OCI-LY1 (cell line): ENCODE results near the gene DOCK2.

Experiments
- H2AFZ ChIP-seq: fragments of 200-600 bp; sonication (generic), shearing (Covaris generic); 2 replicates; pipeline ENCODE4 v1.6.0; 2014; ENCODE audit warnings: antibody characterized with exemption, mild to moderate bottlenecking, low read length
- H3F3A ChIP-seq: fragments of 200-600 bp; sonication (generic), shearing (Covaris generic); 2 replicates; pipeline ENCODE4 v1.6.0; 2014; ENCODE audit warnings: mild to moderate bottlenecking, antibody characterized with exemption, low read length, moderate library complexity; ENCODE audit not compliant: insufficient read depth
- H3K27ac ChIP-seq: fragments of 200-600 bp; sonication (generic); 2 replicates; pipeline ENCODE4 v1.5.1; 2014; ENCODE audit warnings: low read length, mixed run types, mild to moderate bottlenecking, low read depth; ENCODE audit not compliant: poor library complexity, severe bottlenecking
- H3K27me3 ChIP-seq: fragments of 200-600 bp; sonication (generic); 2 replicates; pipeline ENCODE4 v1.6.0; 2014; ENCODE audit warnings: antibody characterized with exemption, mild to moderate bottlenecking, low read length, moderate library complexity; ENCODE audit not compliant: insufficient read depth
- H3K36me3 ChIP-seq: fragments of 200-600 bp; sonication (generic); 2 replicates; pipeline ENCODE4 v1.6.1; 2014; ENCODE audit warnings: mild to moderate bottlenecking, antibody characterized with exemption, low read length, moderate library complexity, mixed read lengths; ENCODE audit not compliant: insufficient read depth
- H3K4me1 ChIP-seq: fragments of 200-600 bp; sonication (generic); 2 replicates; pipeline ENCODE4 v1.5.1; 2014; ENCODE audit warnings: mild to moderate bottlenecking, low read length, moderate library complexity; ENCODE audit not compliant: insufficient read depth, severe bottlenecking
- H3K4me2 ChIP-seq: fragments of 200-600 bp; sonication (generic), shearing (Covaris generic); 2 replicates; pipeline ENCODE4 v1.6.1; 2014; ENCODE audit warnings: low read length
- H3K4me3 ChIP-seq: fragments of 200-600 bp; sonication (generic); 2 replicates; pipeline ENCODE4 v1.5.1; 2014; ENCODE audit warnings: low read length, low read depth, mild to moderate bottlenecking, mixed read lengths; ENCODE audit not compliant: poor library complexity, severe bottlenecking
- H3K79me2 ChIP-seq: fragments of 200-600 bp; shearing (Covaris generic); 2 replicates; pipeline ENCODE4 v1.6.1; 2016; ENCODE audit warnings: mixed run types, low read length, mixed read lengths; ENCODE audit not compliant: insufficient read depth
- H3K9ac ChIP-seq: fragments of 200-600 bp; sonication (generic), shearing (Covaris generic); 2 replicates; pipeline ENCODE4 v1.6.1; 2014; ENCODE audit warnings: mild to moderate bottlenecking, low read length, mixed read lengths
- H3K9me2 ChIP-seq: fragments of 200-600 bp; sonication (generic), shearing (Covaris generic); 2 replicates; pipeline ENCODE4 v1.6.1; 2014; ENCODE audit warnings: low read depth, mild to moderate bottlenecking, low read length, mixed read lengths
- H3K9me3 ChIP-seq: fragments of 200-600 bp; shearing (Covaris generic); 2 replicates; pipeline ENCODE4 v1.6.1; 2014; ENCODE audit warnings: low read length, mixed read lengths
- H4K20me1 ChIP-seq: fragments of 200-600 bp; sonication (generic), shearing (Covaris generic); 2 replicates; pipeline ENCODE4 v1.6.0; 2016; ENCODE audit warnings: mild to moderate bottlenecking, low read length; ENCODE audit not compliant: insufficient read depth
- EZH2 ChIP-seq: fragments of 200-600 bp; sonication (generic), shearing (Covaris generic); IDR thresholded peaks from 2 replicates; pipeline ENCODE4 v1.8.0; 2017; ENCODE audit warnings: borderline replicate concordance, mixed run types, mild to moderate bottlenecking, antibody characterized with exemption, low read length, moderate library complexity, mixed read lengths
- TF ChIP-seq, protein P1 (sequence below): fragments of 200-600 bp; sonication (generic), shearing (Covaris generic); IDR thresholded peaks from 2 replicates; pipeline ENCODE4 v1.5.1; 2017; ENCODE audit warnings: mild to moderate bottlenecking, antibody characterized with exemption, low read length, moderate library complexity, mixed read lengths

DOCK2 gene

DNA sequence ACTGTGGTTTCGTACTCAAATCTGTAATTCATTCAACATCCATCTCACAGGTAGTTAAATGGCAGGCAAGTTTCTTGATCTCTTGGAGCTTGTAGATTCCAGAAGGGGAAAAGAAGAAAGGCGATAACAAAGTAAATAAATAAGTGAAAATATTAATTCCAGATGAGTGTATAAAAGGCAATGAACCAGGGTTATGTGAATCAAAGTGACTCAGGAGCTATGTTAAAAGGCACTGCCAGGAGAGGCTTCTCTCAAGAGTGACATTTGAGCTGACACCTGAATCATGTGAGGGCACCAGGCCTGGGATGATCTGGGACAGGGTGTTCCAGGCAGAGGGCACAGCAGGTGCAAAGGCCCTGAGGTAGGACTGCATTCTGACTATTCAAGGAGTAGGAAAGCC is 45.0 kb downstream of the DOCK2 start:
- no peaks in the 10 kb centered on the region for H3K9me3 ChIP-seq
- no peaks in the 10 kb centered on the region for H3K4me1 ChIP-seq
- H3F3A ChIP-seq: no peaks in the 10 kb centered on the region
- no peak overlapping the region for H2AFZ ChIP-seq
- no peak overlapping the region for H3K4me2 ChIP-seq
- H4K20me1 ChIP-seq: no peaks in the 10 kb centered on the region
- no peaks in the 10 kb centered on the region for H3K9me2 ChIP-seq
- H3K79me2 ChIP-seq: no peaks in the 10 kb centered on the region
- no peaks in the 10 kb centered on the region for H3K27me3 ChIP-seq
- TF ChIP-seq, protein P1, sequence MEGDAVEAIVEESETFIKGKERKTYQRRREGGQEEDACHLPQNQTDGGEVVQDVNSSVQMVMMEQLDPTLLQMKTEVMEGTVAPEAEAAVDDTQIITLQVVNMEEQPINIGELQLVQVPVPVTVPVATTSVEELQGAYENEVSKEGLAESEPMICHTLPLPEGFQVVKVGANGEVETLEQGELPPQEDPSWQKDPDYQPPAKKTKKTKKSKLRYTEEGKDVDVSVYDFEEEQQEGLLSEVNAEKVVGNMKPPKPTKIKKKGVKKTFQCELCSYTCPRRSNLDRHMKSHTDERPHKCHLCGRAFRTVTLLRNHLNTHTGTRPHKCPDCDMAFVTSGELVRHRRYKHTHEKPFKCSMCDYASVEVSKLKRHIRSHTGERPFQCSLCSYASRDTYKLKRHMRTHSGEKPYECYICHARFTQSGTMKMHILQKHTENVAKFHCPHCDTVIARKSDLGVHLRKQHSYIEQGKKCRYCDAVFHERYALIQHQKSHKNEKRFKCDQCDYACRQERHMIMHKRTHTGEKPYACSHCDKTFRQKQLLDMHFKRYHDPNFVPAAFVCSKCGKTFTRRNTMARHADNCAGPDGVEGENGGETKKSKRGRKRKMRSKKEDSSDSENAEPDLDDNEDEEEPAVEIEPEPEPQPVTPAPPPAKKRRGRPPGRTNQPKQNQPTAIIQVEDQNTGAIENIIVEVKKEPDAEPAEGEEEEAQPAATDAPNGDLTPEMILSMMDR: no peak
- TF ChIP-seq EZH2: no peak
- H3K4me3 ChIP-seq: no peak overlapping the region
- no peak overlapping the region for H3K9ac ChIP-seq
- no peak overlapping the region for H3K27ac ChIP-seq
- H3K36me3 ChIP-seq: peaks cover 92% of the 10 kb centered on the region

DNA sequence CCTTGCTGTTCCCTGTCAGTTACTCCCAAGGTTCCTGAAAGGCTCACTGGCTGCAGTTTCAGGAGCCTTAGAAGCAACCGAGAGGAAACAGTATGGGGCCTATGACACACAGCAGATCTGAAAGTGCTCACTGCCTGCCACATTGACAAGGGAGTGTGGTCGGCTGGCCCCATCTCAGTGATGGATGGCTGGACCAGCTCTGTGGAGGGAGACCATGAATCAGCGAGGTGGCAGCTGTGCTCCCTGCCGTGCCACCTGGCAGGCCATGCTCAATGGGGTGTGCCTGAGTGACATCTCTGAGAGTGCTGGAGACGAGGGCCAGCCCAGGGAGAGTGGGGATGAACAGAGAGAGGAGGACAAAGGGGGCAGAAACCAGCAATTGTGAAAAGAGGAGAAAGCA is 49.1 kb downstream of the DOCK2 start:
- Histone ChIP-seq H3K27me3 (no peaks in the 10 kb centered on the region), H3K79me2 (no peaks in the 10 kb centered on the region), H4K20me1 (no peaks in the 10 kb centered on the region), H3K4me1 (no peaks in the 10 kb centered on the region), H3K9me3 (no peaks in the 10 kb centered on the region), H3K27ac (no peak overlapping the region), H3K9ac (no peak overlapping the region), H3F3A (no peaks in the 10 kb centered on the region), H3K9me2 (no peaks in the 10 kb centered on the region), H3K36me3 (peaks cover 95% of the 10 kb centered on the region), H3K4me2 (no peak overlapping the region), H3K4me3 (no peak overlapping the region), H2AFZ (no peak overlapping the region)
- TF ChIP-seq EZH2: no peak
- TF ChIP-seq, protein P1: no peak

DNA sequence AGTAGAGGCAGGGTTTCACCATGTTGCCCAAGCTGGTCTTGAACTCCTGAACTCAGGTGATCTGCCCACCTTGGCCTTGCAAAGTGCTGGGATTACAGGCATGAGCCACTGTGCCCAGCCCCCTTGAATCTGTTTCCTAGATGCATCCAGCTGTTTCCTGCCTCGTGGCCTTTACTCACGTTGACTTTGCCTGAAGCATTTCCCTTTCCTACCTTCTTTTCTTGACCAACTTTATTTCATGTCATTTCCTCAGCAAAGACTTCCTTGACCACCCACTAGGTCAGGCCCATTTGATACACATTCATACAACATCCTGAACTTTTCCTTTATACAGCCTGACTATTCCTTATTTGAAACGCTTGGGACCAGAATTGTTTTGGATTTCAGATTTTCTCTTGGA is 51.0 kb downstream of the DOCK2 start:
- Histone ChIP-seq H3K27me3 (no peaks in the 10 kb centered on the region), H3K36me3 (peaks cover 94% of the 10 kb centered on the region)

More for the DNA sequence above, 51.0 kb downstream of the DOCK2 start:
- Histone ChIP-seq H3K9me3 (no peaks in the 10 kb centered on the region), H2AFZ (no peak overlapping the region), H3F3A (no peaks in the 10 kb centered on the region), H3K79me2 (no peaks in the 10 kb centered on the region), H3K9ac (no peak overlapping the region), H3K4me2 (no peak overlapping the region), H4K20me1 (no peaks in the 10 kb centered on the region), H3K27ac (no peak overlapping the region), H3K4me3 (no peak overlapping the region), H3K4me1 (no peaks in the 10 kb centered on the region), H3K9me2 (no peaks in the 10 kb centered on the region)
- TF ChIP-seq, protein P1: no peak
- no peak for TF ChIP-seq EZH2
